WERI-Rb-1 (cell line): ENCODE data around the gene FXYD2.
A peak's percentile ranks its signal among the peaks of the same experiment; 100 is the strongest.

Experiments used
- DNase-seq: peaks from one replicate; pipeline ENCODE4 v3.0.0-alpha.2; 2020
- H3K27ac ChIP-seq: fragments of 250-450 bp; sonication (Bioruptor Pico); 2 replicates; pipeline ENCODE4 v1.5.1; 2020; ENCODE audit warnings: mild to moderate bottlenecking, moderate library complexity
- H3K27me3 ChIP-seq: fragments of 250-450 bp; sonication (Bioruptor Pico); 2 replicates; pipeline ENCODE4 v1.5.1; 2021; ENCODE audit warnings: mild to moderate bottlenecking, low read depth, moderate library complexity; ENCODE audit not compliant: insufficient read depth, severe bottlenecking
- H3K36me3 ChIP-seq: fragments of 250-450 bp; sonication (Bioruptor Pico); 2 replicates; pipeline ENCODE4 v1.5.1; 2020; ENCODE audit warnings: mild to moderate bottlenecking, moderate library complexity
- H3K4me3 ChIP-seq: 2 replicates; pipeline ENCODE4 v1.5.1; 2011; ENCODE audit warnings: low read depth, mild to moderate bottlenecking, control low read depth, low read length
- H3K9me3 ChIP-seq: fragments of 250-450 bp; sonication (Bioruptor Pico); 2 replicates; pipeline ENCODE4 v1.5.1; 2021; ENCODE audit warnings: mild to moderate bottlenecking, moderate library complexity; ENCODE audit not compliant: severe bottlenecking
- TF ChIP-seq, protein P1 (sequence below): IDR thresholded peaks from 2 replicates; pipeline ENCODE4 v1.5.1; 2011; ENCODE audit warnings: low read depth, mild to moderate bottlenecking, control low read depth, inconsistent platforms, low read length

The FXYD2 gene

DNA sequence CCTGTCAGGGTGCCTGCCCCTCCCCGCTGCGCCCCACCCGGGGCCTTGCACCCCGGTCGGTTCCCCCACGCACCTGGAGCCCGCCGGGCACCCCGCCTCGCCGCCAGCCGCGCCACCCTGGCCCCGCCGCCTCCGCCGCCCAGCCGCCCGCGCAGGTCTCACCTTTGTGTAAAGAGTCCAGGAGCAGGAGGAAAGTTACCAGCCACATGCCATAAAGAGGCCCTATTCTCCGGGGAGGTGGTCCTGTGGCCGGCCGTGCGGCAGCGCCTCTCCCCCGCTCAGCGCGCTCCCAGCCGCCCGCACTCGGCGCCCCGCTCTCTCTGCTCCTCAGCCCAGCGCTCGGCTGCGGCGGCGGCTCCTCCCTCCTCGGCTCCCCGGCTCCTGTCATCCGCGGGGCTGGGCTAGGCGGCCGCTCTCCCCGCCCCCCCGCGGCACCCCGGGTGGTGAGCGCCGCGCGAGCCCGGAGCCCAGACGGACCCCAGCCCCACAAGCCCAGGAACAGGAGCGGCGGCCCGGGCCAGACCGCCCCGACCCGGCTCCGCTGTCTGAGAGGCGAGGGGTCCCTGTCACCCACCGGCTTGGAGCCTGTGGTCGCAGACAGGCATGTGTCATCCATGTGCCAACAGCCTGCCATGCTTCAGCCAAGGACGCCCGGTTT, 27.5 kb downstream of the FXYD2 start, which contains the start of gene DSCAML1:
DSCAML1 (minus strand) TSS at position 345 of the 658 bp plus-strand sequence; CDS start at position 208, 137 bp downstream.
- Histone ChIP-seq H3K27me3 (peaks cover 18% of the 10 kb centered on the region), H3K9me3 (no peaks in the 10 kb centered on the region), H3K36me3 (no peaks in the 10 kb centered on the region), H3K27ac (0 out of 2 replicates have a peak within 1 kb of the TSS, but pooled peaks have one; percentile 10), H3K4me3 (peak within 1 kb of the TSS; percentile 54)
- TF ChIP-seq, protein P1, sequence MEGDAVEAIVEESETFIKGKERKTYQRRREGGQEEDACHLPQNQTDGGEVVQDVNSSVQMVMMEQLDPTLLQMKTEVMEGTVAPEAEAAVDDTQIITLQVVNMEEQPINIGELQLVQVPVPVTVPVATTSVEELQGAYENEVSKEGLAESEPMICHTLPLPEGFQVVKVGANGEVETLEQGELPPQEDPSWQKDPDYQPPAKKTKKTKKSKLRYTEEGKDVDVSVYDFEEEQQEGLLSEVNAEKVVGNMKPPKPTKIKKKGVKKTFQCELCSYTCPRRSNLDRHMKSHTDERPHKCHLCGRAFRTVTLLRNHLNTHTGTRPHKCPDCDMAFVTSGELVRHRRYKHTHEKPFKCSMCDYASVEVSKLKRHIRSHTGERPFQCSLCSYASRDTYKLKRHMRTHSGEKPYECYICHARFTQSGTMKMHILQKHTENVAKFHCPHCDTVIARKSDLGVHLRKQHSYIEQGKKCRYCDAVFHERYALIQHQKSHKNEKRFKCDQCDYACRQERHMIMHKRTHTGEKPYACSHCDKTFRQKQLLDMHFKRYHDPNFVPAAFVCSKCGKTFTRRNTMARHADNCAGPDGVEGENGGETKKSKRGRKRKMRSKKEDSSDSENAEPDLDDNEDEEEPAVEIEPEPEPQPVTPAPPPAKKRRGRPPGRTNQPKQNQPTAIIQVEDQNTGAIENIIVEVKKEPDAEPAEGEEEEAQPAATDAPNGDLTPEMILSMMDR, result no peak
- DNase-seq, result peak; percentile 55

DNA sequence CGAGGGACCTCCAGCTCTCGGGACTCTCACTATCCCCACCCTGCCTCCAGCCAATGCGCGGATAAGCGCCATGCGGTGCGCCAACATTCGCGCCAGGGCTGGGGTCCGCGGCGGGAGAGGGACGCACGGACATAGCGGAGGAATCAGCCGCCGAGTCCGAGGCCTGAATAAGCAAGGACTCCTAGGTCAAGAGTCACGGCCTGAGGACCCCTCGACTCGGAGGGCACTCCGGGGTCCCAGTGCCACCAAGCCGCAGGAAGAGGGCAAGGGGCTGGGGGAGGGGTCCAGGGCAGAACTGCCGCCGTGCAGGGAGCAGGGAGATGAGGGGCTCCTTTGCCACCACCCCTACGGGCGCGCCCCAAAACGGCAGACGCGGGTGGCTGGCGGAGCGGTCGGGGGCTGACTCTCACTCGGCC, 28.1 kb downstream of the FXYD2 start:
- Histone ChIP-seq H3K36me3 (no peaks in the 10 kb centered on the region), H3K9me3 (no peaks in the 10 kb centered on the region), H3K27me3 (peaks cover 18% of the 10 kb centered on the region), H3K27ac (0 out of 2 replicates have a peak overlapping the region, but pooled peaks have one; percentile 10), H3K4me3 (peak overlapping the region; percentile 54)
- DNase-seq, result no peak
- TF ChIP-seq, protein P1, result no peak

DNA sequence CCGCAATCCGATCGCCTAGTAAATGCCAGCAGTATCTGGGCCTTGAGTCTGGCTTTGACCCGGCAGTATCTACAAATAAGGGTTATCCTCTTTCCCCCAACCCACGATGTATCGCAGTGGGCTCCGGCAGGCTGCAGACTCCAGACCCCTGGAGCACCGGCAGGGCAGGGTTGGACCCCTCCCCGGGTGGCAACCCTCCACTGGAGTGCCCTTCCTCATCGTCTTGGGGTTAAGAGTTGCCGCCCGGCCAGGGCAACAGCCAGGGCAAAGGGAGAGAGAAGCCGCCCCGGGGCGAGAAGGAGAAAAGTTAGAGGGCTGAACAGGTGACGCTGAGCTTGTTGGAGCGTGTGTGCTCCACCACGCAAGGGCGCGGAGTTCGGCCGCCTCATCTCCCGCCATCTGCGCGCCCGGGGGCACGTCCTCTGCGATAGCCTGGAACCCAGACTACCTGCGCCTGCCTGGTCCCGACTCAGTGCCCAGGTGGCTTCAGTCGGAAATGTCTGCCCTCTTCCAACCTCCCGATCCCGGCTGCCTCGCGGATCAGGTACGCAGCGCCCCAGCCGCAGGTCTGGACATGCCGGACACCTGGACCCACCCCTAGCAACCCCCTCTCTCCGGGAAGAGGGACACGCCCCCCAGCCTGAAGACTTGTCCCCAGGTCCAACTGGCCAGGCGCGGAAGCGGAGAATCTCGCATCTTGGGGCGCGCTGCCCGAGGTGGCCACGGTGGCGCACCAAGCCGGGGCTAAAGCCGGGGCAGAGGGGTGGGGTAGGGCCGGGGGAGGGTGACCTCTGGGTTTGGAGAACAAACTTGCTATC, 28.7 kb downstream of the FXYD2 start:
- Histone ChIP-seq H3K27me3 (peaks cover 18% of the 10 kb centered on the region), H3K9me3 (no peaks in the 10 kb centered on the region), H3K4me3 (peak overlapping the region; percentile 54), H3K27ac (0 out of 2 replicates have a peak overlapping the region, but pooled peaks have one; percentile 10), H3K36me3 (no peaks in the 10 kb centered on the region)
- DNase-seq, result peak; percentile 58
- TF ChIP-seq, protein P1, result no peak

DNA sequence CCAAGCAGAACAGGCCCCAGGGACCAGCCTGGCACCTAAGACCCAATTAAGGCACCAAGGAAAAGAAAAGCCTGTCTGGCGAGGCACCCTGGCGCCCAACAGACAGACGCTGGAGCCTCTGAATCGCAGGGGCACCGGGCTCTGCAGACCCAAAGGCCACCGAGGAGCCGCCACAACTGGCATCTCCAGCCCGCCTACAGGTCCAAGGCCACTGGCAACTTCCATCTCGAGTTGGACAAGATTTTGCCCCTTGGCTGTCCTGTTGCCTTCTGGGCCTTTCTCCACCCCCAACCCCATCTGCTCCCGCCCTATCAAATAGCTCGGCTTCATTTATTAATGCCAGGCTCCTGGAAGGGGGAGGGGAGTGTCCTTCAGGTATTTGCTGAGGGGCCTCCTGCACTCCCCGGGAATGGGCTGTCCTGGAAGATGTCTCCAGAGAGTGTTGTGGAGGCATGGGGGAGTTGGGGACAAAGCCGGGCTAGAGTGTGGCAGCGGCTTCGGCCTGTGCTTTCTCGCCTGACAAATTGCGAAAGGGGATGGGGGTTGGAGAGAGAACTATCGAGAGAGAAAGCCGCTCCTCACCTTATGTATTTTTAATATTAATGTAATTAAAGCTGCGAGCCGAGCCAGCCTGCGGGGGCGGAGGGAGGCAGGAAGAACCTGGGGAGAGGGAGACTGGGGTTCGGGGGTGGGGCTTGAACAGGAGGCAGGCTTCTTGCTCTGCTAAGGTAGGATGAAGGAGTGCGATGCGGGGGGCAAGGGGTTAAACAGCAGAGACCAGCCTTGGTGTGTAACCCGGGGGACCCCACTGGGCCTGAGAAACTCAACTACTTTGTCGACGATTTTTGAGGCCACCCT, 29.5 kb downstream of the FXYD2 start:
- no peak overlapping the region for H3K4me3 ChIP-seq
- H3K27ac ChIP-seq, result no peak overlapping the region
- no peaks in the 10 kb centered on the region for H3K9me3 ChIP-seq
- no peak for DNase-seq
- peaks cover 18% of the 10 kb centered on the region for H3K27me3 ChIP-seq
- H3K36me3 ChIP-seq, result no peaks in the 10 kb centered on the region
- TF ChIP-seq, protein P1, result no peak

DNA sequence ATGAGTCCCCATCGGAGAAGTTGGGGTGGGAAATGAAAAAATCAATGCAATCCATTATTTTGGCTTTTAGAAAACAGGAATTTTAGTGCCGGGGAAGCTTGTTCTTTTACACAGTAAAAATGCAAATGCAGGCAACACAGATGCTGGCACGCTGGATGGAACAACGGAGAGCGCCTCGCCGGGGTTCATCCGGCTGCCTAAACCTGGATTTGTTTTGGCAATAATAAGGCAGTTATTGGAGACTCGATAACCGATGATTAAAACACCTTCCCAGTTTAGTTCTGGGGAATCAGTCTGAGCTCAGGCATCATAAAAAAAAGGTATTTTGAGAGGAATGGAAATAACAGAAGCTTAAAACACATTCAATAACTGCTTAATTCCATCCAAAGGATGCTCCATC, 30.4 kb downstream of the FXYD2 start:
- H3K36me3 ChIP-seq, result no peaks in the 10 kb centered on the region
- peaks cover 18% of the 10 kb centered on the region for H3K27me3 ChIP-seq
- no peak for DNase-seq
- H3K9me3 ChIP-seq, result no peaks in the 10 kb centered on the region
- H3K27ac ChIP-seq, result no peak overlapping the region
- TF ChIP-seq, protein P1, result no peak
- H3K4me3 ChIP-seq, result no peak overlapping the region
